Erythroblast (primary cell): Measurements from ENCODE around the gene P2RY8.
"Not testable (repeated sequence)": the region's sequence is repeated elsewhere in the genome, so short reads cannot be mapped to it uniquely, and the experiment has no call there.

ENCODE experiments used
- GATA1 ChIP-seq: IDR thresholded peaks from 2 replicates; pipeline ENCODE4 v1.6.1; 2011; ENCODE audit warnings: low read depth, mild to moderate bottlenecking, control low read depth, low read length, moderate library complexity
- POLR2A ChIP-seq: IDR thresholded peaks from 2 replicates; pipeline ENCODE4 v1.6.1; 2011; ENCODE audit warnings: mild to moderate bottlenecking, low read length

- not testable (repeated sequence) for TF ChIP-seq POLR2A, GATA1
Observed at GRCh38 chrX:1537716-1538090, 718 bp upstream of the P2RY8 start.
